ENCODE results near the gene OLFM4. TPM values are rescaled to one million over a fixed set of nuclear protein-coding genes. Genes with fewer than 3 reads are reported as not detected.

OLFM4 gene
- total and polyA plus RNA-seq, 2 donors (not counting 3 experiments of a cell fraction or from before 2014, with no cell fraction given): not detected

DNA sequence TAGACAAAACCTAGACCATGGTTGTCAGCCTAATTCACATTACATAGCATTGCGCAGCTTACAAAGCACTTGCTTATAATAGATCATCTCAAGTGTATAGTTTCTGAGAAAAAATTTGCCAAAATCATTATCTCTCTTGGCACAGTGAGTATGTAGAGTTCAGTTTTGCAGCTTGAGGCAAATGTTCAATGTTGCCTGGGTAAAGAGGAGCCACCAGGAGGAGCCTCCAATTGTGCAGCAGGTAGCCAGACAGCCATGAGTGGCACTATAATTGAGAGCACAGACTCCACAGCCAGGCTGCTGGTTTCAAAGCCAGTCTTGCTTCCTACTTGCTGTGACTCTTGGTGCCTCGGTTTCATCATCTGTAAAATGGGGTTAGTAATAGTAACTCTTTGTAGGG, 24.0 kb upstream of the OLFM4 start:
- CTCF ChIA-PET: no interaction called here
- Histone ChIP-seq H3K27me3 (ENCODE audit: control insufficient read depth in 2 of 2, insufficient read depth in 2 of 2, low read length in 2 of 2) (no peaks in the 10 kb centered on the region), H3K4me3 (replicated peaks in 1 of 3; ENCODE audit: insufficient read depth in 1 of 3, low read depth in 1 of 3, low read length in 3 of 3) (no peak overlapping the region), H3K9ac (replicated peaks; ENCODE audit: extremely low read depth, insufficient read depth, low read length) (no peak overlapping the region), H3K4me2 (ENCODE audit: insufficient read depth, low read length) (no peak overlapping the region), H3K79me2 (ENCODE audit: control insufficient read depth, insufficient read depth, low read length) (no peaks in the 10 kb centered on the region), H3K9me3 (replicated peaks; ENCODE audit: control insufficient read depth, insufficient read depth, low read length) (peaks cover 4% of the 10 kb centered on the region), H4K20me1 (replicated peaks; ENCODE audit: control insufficient read depth, extremely low read depth, insufficient read depth, low read length) (no peaks in the 10 kb centered on the region), H3K27ac (ENCODE audit: insufficient read depth, low read depth, low read length) (no peak overlapping the region), H3K9me1 (replicated peaks; ENCODE audit: control insufficient read depth, extremely low read depth, insufficient read depth, low read length) (no peaks in the 10 kb centered on the region), H2AFZ (ENCODE audit: low read depth, low read length) (no peak overlapping the region), H3K4me1 (ENCODE audit: control insufficient read depth, extremely low read depth, insufficient read depth, low read length) (no peaks in the 10 kb centered on the region), H3K36me3 (ENCODE audit: control insufficient read depth in 2 of 2, extremely low read depth in 1 of 2, insufficient read depth in 2 of 2, low read length in 2 of 2) (no peaks in the 10 kb centered on the region)
- POLR2A ChIA-PET: no interaction called here
- TF ChIP-seq GATA2 (IDR thresholded peaks at IDR 0.05; ENCODE audit: insufficient read depth, insufficient read length, low read depth, low read length): no peak
- no peak for TF ChIP-seq FOS (IDR thresholded peaks at IDR 0.05; ENCODE audit: borderline replicate concordance, insufficient read depth, low read length)
- TF ChIP-seq POLR2AphosphoS5 (IDR thresholded peaks at IDR 0.05; ENCODE audit: insufficient read depth, low read depth, low read length): no peak
- no peak for TF ChIP-seq JUN (IDR thresholded peaks at IDR 0.05; ENCODE audit: borderline replicate concordance, insufficient read depth, insufficient read length, low read depth)
- no peak for TF ChIP-seq CTCF (IDR thresholded peaks at IDR 0.05; ENCODE audit: extremely low read depth in 1 of 2, insufficient read depth in 1 of 2, low read depth in 1 of 2, low read length in 2 of 2)
- no peak for TF ChIP-seq POLR2A (IDR thresholded peaks at IDR 0.05; ENCODE audit: low read depth, low read length)
- no peak for TF ChIP-seq MYC (IDR thresholded peaks at IDR 0.05; ENCODE audit: low read depth, low read length)
- TF ChIP-seq EZH2 (IDR thresholded peaks at IDR 0.05; ENCODE audit: borderline replicate concordance, low read depth, low read length, severe bottlenecking): no peak
- TF ChIP-seq, protein P1, sequence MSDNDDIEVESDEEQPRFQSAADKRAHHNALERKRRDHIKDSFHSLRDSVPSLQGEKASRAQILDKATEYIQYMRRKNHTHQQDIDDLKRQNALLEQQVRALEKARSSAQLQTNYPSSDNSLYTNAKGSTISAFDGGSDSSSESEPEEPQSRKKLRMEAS (IDR thresholded peaks at IDR 0.05; ENCODE audit: insufficient read depth, insufficient read length): no peak
- BruUV-seq (replicated peaks): no TSS peak
- DNase-seq (ENCODE audit: low read depth, low spot score) (no peak), FAIRE-seq (no peak)
- intact Hi-C loops (cut with micrococcal nuclease): no loop called here
- dilution Hi-C loops (cut with MboI; ENCODE audit: extremely low pct_ligation_motif_present, low sequenced_read_pairs): no loop called here

All from endothelial cell of umbilical vein (primary cell).